ENCODE results near the gene POLR2E.

POLR2E gene

GRCh38 chr19:1089126-1089771 is 5.9 kb downstream of the POLR2E start:
- Histone ChIP-seq H3K4me3 (ENCODE audit: low read depth in 1 of 2, low read length in 1 of 2) (peak overlapping the region; percentile 43 to 51), H3K9me3 (no peaks in the 10 kb centered on the region), H3K4me1 (ENCODE audit: control insufficient read depth in 1 of 2, insufficient read depth in 1 of 2, low read depth in 1 of 2, low read length in 1 of 2) (peaks cover 44 to 54% of the 10 kb centered on the region in 2 experiments), H3K27ac (peak overlapping the region; percentile 93), H3K27me3 (no peaks in the 10 kb centered on the region), H3K36me3 (peaks cover 69% of the 10 kb centered on the region)
- TF ChIP-seq, protein P1, sequence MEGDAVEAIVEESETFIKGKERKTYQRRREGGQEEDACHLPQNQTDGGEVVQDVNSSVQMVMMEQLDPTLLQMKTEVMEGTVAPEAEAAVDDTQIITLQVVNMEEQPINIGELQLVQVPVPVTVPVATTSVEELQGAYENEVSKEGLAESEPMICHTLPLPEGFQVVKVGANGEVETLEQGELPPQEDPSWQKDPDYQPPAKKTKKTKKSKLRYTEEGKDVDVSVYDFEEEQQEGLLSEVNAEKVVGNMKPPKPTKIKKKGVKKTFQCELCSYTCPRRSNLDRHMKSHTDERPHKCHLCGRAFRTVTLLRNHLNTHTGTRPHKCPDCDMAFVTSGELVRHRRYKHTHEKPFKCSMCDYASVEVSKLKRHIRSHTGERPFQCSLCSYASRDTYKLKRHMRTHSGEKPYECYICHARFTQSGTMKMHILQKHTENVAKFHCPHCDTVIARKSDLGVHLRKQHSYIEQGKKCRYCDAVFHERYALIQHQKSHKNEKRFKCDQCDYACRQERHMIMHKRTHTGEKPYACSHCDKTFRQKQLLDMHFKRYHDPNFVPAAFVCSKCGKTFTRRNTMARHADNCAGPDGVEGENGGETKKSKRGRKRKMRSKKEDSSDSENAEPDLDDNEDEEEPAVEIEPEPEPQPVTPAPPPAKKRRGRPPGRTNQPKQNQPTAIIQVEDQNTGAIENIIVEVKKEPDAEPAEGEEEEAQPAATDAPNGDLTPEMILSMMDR (IDR thresholded peaks at IDR 0.05), result no peak

GRCh38 chr19:1088416-1089010 is 6.7 kb downstream of the POLR2E start:
- H3K27ac ChIP-seq, result peak overlapping the region; percentile 93
- no peaks in the 10 kb centered on the region for H3K27me3 ChIP-seq
- peaks cover 76% of the 10 kb centered on the region for H3K36me3 ChIP-seq
- no peaks in the 10 kb centered on the region for H3K9me3 ChIP-seq
- H3K4me3 ChIP-seq (ENCODE audit: low read depth in 1 of 2, low read length in 1 of 2), result peak overlapping the region; percentile 43 to 51
- peaks cover 37 to 46% of the 10 kb centered on the region in 2 experiments for H3K4me1 ChIP-seq (ENCODE audit: control insufficient read depth in 1 of 2, insufficient read depth in 1 of 2, low read depth in 1 of 2, low read length in 1 of 2)
- TF ChIP-seq, protein P1 (IDR thresholded peaks at IDR 0.05), result no peak

GRCh38 chr19:1087813-1088415 is 7.3 kb downstream of the POLR2E start:
- Histone ChIP-seq H3K36me3 (peaks cover 82% of the 10 kb centered on the region), H3K9me3 (no peaks in the 10 kb centered on the region), H3K27me3 (no peaks in the 10 kb centered on the region), H3K4me1 (ENCODE audit: control insufficient read depth in 1 of 2, insufficient read depth in 1 of 2, low read depth in 1 of 2, low read length in 1 of 2) (peaks cover 37 to 43% of the 10 kb centered on the region in 2 experiments), H3K27ac (peak overlapping the region; percentile 93), H3K4me3 (ENCODE audit: low read depth in 1 of 2, low read length in 1 of 2) (peak overlapping the region; percentile 43 to 51)
- TF ChIP-seq, protein P1 (IDR thresholded peaks at IDR 0.05), result peak; percentile 29

GRCh38 chr19:1086613-1087012 is 8.6 kb downstream of the POLR2E start:
- Histone ChIP-seq H3K4me1 (ENCODE audit: control insufficient read depth in 1 of 2, insufficient read depth in 1 of 2, low read depth in 1 of 2, low read length in 1 of 2) (peaks cover 37 to 48% of the 10 kb centered on the region in 2 experiments), H3K36me3 (peaks cover 90% of the 10 kb centered on the region), H3K4me3 (ENCODE audit: low read depth in 1 of 2, low read length in 1 of 2) (peak overlapping the region in 1 of 2 experiments; percentile 51), H3K27me3 (no peaks in the 10 kb centered on the region), H3K9me3 (no peaks in the 10 kb centered on the region), H3K27ac (peak overlapping the region; percentile 93)
- TF ChIP-seq, protein P1 (IDR thresholded peaks at IDR 0.05), result no peak

DNA sequence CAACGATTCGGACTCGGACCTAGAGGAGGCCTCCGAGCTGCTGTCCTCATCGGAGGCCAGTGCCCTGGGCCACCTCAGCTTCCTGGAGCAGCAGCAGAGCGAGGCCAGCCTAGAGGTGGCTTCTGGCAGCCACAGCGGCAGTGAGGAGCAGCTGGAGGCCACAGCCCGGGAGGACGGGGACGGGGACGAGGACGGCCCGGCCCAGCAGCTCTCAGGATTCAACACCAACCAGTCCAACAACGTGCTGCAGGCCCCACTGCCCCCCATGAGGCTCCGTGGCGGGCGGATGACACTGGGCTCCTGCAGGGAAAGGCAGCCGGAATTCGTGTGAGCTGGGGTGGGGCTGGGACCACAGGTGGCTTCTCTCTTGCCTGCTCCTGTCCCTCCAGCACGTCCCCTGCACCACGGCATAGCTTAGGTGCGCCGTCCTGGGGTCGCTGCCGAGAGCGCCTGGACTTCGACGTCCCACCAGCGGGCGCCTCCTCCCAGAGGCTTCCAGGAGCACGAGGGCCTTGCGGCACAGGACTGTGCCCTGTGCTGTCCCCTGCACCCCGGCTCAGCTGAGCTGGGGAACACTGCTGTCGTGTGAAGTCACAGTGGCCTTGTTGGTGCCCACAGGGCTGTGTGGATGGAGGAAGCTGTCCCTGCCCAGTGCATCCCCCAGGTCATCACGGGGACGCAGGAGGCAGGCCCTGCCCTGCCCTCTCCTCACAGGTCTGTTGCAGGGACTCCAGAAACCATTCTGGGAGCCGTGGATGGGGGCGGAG is 9.3 kb downstream of the POLR2E start:
- Histone ChIP-seq H3K27ac (peak overlapping the region; percentile 93), H3K9me3 (no peaks in the 10 kb centered on the region), H3K4me3 (ENCODE audit: low read depth in 1 of 2, low read length in 1 of 2) (no peak overlapping the region), H3K36me3 (peaks cover 90% of the 10 kb centered on the region), H3K4me1 (ENCODE audit: control insufficient read depth in 1 of 2, insufficient read depth in 1 of 2, low read depth in 1 of 2, low read length in 1 of 2) (peaks cover 37 to 53% of the 10 kb centered on the region in 2 experiments), H3K27me3 (no peaks in the 10 kb centered on the region)
- TF ChIP-seq, protein P1 (IDR thresholded peaks at IDR 0.05), result no peak
